Erythroblast (primary cell): ENCODE data around the gene PPP2R3A.
"Not testable (repeated sequence)": the region's sequence is repeated elsewhere in the genome, so short reads cannot be mapped to it uniquely, and the experiment has no call there.

Experiments used
- DNase-seq, 2 experiments: peaks; one replicate each; lab custom pipeline; 2025; lab: John Stamatoyannopoulos, UW
- GATA1 ChIP-seq: IDR thresholded peaks from 2 replicates; pipeline ENCODE4 v1.6.1; 2011; ENCODE audit warnings: low read depth, mild to moderate bottlenecking, control low read depth, low read length, moderate library complexity
- POLR2A ChIP-seq: IDR thresholded peaks from 2 replicates; pipeline ENCODE4 v1.6.1; 2011; ENCODE audit warnings: mild to moderate bottlenecking, low read length

The PPP2R3A gene

DNA sequence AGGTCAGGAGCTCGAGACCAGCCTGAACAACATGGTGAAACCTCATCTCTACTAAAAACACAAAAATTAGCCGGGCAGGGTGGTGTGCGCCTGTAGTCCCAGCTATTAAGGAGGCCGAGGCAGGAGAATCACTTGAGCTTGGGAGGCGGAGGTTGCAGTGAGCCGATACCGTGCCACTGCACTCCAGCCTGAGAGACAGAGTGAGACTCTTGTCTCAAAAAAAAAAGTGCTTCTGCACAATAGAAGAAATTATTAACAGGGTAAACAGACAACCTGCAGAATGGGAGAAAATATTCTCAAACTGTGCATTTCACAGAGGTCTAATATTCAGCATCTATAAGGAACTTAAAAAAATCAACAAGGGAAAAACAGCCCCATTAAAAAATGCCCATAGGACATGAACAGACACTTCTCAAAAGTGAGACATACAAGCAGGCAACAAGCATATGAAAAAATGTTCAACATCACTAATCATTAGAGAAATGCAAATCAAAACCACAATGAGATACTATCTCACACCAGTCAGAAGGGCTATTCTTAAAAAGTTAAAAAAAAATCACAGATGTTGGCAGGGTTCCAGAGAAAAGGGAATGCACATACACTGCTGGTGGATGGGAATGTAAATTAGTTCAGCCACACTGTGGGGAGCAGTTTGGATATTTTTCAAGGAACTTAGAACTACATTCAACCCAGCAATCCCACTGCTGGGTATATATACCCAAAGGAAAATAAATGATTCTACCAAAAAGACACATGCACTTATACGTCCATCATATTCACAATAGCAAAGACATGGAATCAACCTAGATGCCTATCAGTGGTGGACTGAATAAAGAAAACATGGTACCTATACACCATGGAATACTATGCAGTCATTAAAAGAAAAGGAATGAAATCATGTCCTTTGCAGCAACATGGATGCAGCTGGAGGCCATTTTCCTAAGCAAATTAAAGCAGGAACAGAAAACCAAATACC, 155.1 kb downstream of the PPP2R3A start:
- DNase-seq: no peak
- no peak for TF ChIP-seq POLR2A
- no peak for TF ChIP-seq GATA1

- no peak for DNase-seq
- TF ChIP-seq GATA1 (no peak), POLR2A (no peak)
Measured at GRCh38 chr3:136122006-136122405, 156.5 kb downstream of the PPP2R3A start.

DNA sequence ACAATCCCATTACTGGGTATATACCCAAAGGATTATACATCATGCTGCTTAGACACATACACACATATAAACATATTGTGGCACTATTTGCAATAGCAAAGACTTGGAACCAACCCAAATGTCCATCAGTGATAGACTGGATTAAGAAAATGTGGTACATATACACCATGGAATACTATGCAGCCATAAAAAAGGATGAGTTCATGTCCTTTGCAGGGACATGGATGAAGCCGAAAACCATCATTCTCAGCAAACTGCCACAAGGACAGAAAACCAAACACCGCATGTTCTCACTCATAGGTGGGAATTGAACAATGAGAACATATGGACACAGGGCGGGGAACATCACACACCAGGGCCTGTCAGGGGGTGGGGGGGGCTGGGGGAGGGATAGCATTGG, 166.1 kb downstream of the PPP2R3A start:
- DNase-seq: not testable (repeated sequence)

GRCh38 chr3:136134091-136134490, 168.6 kb downstream of the PPP2R3A start:
- peak in 1 of 2 experiments; percentile 30 for DNase-seq
- TF ChIP-seq GATA1: no peak
- no peak for TF ChIP-seq POLR2A

- no peak for TF ChIP-seq GATA1
- peak; percentile 45 for TF ChIP-seq POLR2A
- DNase-seq: peak; percentile 87 to 97
Measured at GRCh38 chr3:136135039-136135802, 169.7 kb downstream of the PPP2R3A start.

DNA sequence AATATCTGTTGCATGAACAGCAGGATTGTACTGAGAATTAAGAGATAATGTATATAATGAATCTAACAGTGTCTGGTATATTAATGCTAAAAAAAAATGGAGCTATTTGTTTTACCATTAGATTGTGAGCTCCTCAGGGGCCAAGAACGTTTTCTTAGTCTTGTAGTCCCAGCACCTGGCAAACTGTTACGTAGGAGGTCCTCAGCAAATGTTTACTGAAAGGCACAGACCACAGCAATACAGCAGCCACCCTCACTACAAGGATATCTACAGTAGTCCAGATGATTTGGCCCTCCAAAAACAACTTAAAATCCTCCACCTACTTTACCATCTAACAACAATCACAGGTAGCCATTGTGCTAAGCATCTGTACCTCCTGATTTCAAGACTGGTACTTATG, 170.9 kb downstream of the PPP2R3A start:
- TF ChIP-seq GATA1: no peak
- TF ChIP-seq POLR2A: no peak
- DNase-seq: peak in 1 of 2 experiments; percentile 44

GRCh38 chr3:136141291-136141785, 175.8 kb downstream of the PPP2R3A start:
- no peak for TF ChIP-seq GATA1
- TF ChIP-seq POLR2A: no peak
- no peak for DNase-seq

- TF ChIP-seq POLR2A (no peak), GATA1 (no peak)
Measured at GRCh38 chr3:136141891-136142290, 176.4 kb downstream of the PPP2R3A start.

DNA sequence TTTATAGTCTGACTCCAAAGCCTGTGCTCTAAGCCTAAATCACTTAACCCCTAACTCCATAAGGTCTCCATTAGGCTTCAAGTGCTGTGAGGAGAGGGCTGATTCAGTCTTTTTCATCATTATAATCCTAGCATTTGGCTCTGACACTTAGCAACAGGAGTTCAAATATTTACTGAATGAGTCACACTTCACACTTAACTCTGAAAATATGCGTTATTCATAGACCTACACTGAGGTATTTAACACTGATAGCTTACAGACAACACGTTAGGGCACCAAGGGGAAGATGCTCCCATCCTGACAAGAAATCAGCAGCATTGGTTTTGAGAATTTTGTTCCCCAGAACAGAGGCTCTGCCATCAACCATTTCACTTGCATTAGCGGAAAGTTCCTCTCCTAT, 177.1 kb downstream of the PPP2R3A start:
- TF ChIP-seq POLR2A: no peak
- no peak for TF ChIP-seq GATA1
- no peak for DNase-seq

More at GRCh38 chr3:136141891-136142290, 176.4 kb downstream of the PPP2R3A start:
- DNase-seq: no peak

GRCh38 chr3:136144397-136144796, 178.9 kb downstream of the PPP2R3A start:
- DNase-seq: not testable (repeated sequence)

DNA sequence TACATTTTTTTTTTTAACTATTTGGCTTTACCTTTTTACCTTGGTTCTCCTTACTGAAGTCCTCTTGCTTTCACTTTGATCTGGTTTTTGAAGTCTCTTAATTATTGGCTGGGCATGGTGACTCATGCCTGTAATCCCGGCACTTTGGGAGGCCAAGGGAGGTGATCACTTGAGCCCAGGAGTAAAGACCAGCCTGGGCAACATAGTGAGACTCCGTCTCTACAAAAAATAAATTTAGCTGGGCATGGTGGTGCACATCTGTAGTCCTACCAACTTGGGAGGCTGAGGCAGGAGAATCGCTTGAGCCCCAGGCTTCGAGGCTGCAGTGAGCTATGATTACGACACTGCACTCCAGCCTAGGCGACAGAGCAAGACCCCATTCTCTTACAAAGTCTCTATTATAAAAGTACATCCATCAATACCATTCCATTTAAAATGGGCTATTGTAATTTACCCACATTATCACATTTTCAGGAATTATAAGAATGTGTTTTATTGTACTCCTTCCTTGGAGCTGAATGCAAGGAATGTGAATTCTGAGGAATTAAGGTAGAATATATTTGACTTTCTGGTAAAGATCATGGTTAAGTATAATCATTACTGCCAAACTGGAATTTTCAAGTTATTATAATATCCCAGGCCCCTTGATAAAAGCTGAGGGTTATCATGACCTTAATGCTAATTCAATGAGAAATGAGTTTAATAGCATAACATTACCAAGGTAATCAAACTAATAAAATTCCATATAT, 181.6 kb downstream of the PPP2R3A start:
- TF ChIP-seq POLR2A (no peak), GATA1 (no peak)
- DNase-seq: no peak

- no peak for DNase-seq
- TF ChIP-seq GATA1: no peak
- no peak for TF ChIP-seq POLR2A
Measured at GRCh38 chr3:136149667-136150066, 184.1 kb downstream of the PPP2R3A start.

DNA sequence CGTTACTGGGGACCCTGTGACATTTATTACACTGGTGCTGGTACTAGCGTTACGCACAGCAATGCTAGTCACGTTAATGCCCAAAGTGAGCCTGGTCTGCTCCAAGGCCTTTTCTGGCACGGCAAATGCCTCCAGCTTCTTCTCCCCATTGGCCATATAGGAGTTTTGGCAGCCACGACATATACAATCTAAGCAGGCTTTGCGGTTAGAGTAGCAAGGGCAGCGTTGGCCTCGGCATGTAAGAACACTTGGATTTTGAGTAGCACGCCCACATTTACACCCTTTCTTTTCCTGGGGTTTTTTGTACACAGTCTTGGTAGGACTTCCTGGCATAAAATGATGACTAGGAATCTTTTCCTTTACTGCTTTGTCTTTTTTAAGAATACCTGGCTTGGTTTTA, 185.7 kb downstream of the PPP2R3A start:
- DNase-seq: no peak
- TF ChIP-seq GATA1 (no peak), POLR2A (no peak)
